GM21528 (cell line): ENCODE data around the gene NCK1.

ENCODE experiments used
- ATAC-seq: cut with Tn5 transposase; IDR thresholded peaks from one replicate; pipeline ENCODE4 v1.9.1; 2021; ENCODE audit warnings: mild to moderate bottlenecking, moderate library complexity; ENCODE audit not compliant: unreplicated experiment, low FRiP score

The NCK1 gene

DNA sequence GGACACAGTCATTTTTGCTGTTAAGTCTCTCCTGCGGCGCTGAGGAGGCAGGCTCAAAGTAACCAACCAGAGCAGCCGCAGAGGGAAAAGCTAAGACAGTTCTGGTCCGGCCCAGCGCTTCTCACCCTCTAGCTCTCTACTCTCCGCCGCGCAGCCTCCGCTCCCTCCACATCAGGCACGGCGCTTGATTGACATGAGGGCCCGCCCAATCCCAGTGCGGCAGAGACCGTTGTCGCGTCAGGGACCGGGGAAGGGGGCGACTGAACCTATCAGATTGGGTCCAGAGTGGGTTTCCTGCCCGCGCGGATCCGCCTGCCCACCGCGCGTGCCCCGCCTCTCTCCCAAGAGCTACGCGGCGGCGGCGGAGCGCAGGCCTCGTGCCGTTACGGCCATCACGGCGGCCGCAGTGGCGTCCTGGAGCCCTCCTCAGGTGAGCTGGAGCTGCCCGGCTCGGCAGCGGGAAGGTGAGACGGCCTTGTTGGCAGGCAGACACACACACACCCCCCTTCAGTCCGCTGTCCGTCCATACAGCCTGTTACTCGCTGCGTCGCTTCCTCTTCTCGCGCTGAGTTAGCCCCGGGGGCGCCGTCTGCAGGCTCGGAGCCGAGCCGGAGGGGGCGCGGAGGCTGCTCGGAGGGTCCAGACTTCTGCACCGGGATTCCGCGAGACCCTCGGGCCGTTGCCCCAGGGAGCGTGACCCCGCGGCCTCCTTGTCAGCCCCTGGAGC is at the start of gene NCK1:
TSS of gene NCK1 (plus strand) at position 319 of the 727 bp plus-strand sequence. CDS start 65,794 bp downstream, outside the sequence.
- ATAC-seq, result peak; percentile 99

DNA sequence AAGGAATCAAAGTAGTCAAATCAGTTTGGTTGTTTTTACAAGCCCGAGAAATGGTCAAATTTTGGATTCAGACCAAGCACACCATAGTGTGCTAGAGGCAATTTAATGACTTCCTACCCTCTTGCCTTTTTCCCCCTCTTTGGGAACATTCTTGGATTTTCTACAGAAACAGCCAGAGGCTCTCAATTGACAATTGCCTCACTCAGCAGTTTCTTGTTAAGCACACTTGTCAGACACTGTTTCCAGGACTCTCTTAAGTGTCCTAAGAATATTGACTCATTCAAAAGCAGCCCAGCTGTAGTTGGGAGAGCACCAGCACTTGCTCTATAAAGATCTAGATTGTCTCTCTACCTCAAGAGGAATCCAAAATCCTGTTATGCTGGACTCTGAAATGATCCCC is 44.6 kb upstream of the NCK1 start:
- ATAC-seq, result no peak

DNA sequence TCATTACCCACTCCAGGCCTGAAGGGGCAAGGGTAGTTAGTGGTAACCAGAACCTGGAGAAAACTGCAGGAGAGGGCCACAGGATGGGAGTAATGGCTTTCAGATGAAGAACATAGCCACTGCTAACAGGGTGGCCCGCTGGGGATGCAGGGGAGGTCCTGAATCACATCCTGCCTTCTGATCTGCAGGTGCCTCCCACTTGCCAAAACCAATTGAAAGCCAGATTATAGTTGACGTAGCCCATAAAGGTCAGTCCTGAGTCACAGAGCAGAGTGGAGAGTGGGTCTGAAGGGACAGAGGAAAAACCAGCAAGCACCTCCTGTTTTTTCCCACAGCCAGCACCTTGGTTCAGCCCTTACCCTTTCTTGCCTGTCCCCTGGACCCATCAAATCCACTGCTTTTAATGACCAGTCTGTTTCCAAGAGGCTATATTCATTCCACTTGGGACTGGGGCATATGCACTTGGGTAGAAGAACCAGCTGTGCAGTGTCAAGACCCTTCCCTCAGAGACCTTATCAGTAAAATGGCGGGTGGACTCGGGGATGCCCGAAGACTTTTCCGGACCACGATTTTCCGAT is 43.7 kb upstream of the NCK1 start:
- ATAC-seq, result no peak

DNA sequence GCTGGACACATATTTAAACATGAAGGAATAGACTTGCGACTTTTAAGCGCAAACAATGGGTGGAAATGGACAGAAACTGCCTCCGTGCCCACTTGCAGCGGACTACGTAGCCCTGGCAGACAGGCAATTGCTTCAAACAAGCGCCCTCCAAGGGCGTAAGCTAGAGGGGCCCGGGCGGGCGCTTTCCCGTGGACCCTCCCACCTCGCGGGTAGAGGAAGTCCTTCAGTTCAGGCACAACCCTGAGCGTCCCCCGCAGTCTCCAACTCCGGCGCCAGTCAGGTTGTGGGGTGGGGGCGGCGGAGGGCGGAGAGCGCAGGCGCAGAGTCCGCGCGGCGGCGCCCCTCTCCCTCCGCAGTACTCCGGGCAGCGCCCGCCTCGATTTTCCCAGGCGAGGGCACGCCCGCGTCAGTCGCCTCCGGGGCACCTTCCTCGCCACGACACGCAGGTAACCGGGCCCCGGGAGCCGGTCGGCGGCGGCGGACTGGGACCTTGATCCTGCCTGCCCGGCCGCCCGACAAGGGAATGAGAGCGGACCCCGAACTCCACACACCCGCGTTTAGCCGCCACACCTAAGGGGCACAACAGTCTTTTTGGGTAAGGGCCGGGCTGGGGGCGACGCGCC is 43.1 kb upstream of the NCK1 start, which contains the start of gene SLC35G2:
TSS of gene SLC35G2 (plus strand) at position 358 of the 623 bp plus-strand sequence. CDS start 35,335 bp downstream, outside the sequence.
- ATAC-seq, result no peak

DNA sequence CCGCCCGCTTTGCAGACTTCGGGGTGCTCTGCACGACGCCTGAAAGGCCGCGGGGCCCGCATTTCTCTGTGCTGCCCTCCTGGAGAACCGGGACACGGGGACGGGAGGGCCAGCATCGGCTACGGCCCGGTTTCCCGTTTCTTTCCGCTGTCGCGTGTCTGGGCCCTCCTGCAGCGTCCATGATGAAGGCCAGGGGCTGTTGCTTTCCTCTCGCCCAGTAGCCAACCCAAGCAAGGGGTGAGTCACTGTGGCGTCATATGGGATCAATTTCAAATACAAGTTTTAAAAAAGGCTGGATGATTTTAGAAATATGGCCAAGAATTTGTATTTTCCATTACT is 42.6 kb upstream of the NCK1 start:
- ATAC-seq, result no peak

DNA sequence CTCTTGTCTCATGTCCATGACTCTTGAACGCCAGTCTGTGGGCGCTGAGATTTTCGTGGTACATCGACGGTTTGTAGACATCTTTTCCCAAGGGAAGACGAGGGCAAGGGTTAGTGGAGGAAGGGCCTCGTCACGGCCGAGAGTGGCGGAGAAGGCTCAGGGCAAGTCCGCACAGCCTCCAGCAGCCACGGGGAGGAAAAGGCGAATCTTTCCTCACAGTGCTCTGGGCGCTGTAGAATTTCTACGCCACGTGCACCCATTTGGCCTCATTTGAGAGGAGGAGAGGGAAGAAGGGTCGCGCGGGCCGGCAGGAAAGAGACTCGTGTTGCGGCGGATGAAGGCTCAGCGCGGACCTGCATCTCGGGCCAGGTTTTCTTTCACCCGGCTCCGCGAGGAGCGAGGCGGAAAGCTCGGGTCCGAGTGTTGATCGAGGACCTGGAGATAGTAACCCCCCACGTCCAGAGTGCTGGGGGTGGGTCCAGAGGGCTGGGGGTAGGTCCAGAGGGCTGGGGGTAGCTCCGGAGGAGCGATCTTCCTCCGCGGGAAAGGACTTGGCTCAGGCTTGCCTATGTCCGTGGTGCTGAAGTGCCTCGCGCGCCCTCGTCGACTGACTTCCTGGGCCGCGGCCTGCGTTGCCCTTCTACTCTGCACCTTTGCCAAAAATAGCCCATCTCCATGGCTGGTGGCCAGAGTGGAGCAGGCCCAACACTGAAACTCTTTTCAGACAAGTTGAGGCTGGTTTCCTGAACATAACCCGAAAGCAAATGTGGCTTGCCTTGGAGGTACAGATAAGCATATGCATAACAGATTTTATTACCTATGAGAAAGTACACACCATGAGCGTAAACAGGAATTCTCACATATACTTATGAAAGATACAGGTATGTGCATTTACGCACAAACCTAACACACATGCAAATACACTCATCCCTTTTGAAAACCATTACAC is 42.0 kb upstream of the NCK1 start:
- ATAC-seq, result no peak

DNA sequence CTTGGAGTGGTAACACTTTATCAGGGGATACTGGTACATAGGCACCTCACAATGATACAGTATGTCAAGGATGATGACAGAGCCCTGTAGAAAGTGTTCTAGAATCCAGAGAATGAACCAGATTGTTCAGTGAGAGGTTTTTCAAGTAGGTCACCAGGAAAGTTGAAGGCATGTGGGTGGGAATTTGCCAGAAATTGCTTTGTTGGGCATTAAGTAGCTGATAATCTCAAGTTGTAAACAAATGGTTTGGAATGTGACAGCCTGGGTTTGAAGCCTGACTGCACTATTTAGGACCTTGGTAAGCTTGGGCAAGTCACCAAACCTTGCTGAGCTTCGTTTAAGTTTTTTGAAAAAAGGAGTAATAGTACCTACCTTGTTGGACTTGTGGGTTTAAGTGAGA is 30.5 kb upstream of the NCK1 start:
- no peak for ATAC-seq

DNA sequence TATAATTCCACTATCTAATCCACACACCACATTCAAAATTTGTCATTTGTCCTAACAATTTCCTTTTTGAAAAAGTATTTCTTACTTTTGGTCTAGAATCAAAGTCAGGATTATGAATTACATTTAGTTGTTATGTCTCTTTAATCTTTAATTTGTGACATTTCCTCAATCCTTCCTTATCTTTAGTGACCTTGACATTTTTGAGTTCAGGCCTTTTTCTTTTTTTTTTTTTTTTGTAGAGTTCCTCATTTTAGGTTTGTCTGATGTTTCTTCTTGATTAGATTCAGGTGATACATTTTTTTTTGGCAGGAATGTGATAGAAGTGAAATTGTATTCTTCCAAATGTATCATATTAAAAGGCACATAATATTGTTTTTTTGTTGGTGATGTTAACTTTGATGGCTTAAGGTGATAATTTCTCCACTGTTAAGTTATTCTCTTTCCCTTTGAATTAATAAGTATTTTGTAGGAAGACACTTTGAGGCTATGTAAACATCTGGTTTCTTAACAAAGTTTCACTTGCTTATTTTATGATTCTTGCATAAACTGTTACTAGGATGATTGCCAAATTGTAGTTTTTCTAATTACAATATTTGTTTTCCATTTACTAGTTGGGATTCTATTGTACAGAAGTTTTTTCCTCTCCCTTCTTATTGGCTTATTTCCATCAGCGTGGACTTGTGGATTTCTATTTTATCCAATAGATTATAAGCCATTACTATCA is 26.8 kb upstream of the NCK1 start:
- ATAC-seq, result no peak

DNA sequence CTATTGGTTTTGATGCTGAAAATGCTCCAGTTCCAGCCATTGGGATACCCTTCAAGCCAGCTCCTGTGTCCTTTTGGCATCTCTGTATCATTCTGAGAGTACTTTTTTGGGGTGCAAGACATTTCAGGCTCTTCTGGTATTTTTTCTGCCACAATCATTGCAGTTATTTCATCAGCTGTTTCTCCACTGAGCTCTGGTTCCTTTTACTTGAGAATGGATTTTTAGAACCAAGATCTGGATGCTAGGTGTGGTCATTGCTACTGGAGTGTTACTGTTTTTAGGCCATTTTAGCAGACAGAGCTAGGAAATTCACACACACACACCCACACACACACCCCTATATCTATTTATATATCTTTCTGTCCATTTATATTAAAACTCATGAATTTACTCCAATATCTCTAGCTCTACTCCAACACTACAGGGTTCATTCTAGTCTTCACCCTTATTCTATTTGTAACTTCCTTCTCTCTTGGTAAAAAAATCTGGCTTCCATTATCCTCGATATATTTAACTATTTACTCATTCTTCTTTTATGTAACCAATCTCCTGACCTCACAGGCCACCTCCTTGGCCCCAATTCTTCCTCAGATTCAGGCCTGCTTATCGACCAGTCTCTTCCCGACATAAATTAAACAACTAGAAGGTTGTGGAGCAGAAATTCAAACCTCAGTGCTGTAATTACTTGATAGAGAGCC is 26.0 kb upstream of the NCK1 start:
- no peak for ATAC-seq

DNA sequence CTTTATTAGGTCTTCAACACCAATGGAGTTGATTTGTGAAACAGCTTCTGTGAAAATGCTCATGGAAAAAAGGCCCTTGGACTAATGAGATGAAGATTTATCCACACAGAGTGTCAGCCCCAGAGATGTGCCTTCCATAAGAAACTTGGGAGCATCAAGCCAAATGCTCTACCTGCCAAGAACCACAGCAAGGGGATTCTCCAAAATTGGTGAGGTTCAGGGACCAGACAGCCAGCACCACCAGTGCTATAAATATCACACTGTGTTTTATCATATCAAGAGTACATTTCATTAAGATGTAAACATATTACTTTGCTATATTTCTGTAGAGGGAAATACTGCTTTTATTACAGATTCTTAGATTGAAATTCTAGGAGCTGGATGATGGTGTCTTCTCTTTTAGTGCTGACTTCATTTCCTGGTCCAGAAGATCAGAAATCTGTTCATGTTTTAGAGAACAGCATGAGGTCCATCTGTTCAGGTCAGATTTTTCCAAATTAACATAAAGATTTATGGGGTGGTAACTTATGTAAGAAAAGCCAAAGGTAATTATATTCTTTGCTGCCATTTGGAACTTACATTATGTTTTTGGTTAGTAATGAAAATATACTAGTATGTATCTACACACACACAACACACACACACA is 25.4 kb upstream of the NCK1 start:
- no peak for ATAC-seq

DNA sequence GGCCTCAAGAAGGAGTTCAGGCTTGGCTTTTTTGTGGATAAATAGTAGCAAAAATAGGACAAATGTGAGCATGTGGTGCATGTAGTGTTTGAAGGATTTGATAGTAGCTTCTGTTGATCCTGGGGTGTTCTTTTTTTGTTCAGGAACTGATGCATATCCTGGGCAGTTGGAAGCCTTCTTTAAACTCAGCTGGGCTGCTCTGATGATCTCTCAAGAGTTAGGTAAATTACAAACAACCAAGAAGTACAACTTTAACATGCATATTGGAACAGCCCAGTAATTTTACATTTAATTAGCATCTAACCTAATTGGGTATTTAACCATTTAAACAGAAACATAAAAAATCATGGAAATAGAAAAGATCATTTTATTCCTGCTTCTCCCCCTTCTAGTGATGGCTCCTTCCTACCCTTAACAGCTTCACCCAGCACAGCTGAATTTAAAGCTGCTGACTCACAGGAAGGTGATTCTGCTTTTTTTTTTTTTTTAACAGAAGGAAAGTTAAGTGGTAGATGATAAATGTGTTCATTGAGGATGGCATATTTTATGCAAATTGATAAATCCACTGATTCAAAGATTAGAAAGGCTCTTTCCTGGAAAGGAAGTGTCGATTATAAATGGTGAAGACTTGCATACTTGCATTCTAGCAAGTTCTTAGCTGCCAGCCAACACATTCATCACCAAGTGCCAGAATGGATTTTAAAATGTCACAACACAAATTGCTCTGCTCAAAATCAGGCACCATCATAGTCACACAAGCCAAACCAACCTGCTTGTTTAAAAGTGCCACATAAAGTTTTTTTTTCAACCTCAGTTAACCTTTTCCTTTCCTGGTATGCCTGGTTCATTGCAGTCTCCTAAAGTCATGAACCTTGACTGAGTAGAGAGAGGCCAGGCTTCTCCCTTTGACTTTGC is 23.1 kb upstream of the NCK1 start:
- ATAC-seq, result no peak

DNA sequence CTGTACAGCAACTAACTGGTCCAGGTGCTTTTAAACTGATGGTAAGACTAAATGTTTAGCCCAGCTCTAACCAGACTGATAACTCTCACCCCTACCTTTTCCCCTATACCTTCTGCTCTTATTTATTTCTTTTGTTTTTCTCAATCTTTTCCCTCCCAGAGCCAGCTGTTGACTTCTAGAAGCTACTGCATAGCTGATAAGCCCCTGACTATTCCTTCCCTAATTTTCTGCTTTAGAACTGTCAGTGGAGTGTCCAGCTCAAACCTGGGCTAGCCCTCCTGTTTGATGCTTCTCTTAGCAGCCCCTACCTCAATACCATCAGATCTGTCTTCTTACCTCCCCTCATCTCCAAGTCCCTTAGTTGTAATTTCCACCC is 22.5 kb upstream of the NCK1 start:
- no peak for ATAC-seq

DNA sequence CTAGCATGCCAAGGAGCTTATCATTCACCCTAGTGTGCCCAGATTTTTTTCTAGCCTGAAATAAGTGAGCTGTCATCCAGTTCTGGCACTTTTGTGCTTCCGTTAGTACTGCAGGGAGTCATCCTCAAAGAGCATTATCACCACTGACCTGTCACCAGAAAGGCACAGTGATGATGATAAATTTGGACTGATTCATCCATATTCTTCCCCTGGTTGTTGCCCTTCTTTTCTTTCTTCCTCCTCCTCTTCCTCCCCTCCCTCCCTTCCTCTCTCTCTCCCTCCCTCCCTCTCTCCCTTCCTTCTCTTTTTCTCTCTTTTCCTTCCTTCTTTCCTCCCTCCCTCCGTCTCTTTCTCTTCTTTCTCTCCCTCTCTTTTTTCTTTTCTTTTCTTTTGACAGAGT is 21.8 kb upstream of the NCK1 start:
- no peak for ATAC-seq

DNA sequence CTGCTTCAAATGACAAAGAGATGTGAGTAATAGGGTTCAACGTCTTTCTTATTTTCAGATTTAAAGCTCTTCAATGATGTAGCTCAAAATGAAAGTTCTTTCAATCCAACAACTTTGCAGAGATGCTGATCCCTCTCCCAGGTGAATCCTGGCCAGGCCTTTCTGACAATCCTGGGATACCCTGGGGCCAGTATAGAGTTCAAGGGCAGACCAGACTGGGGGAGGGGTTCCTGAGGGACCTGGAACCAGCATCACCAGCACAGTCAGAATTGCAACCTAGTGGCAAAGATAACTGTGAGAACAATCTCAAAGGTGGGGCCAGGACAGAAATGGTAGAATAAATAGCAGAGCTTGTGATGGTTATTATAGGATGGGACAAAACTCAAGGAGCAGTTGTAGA is 19.7 kb upstream of the NCK1 start:
- ATAC-seq, result no peak

DNA sequence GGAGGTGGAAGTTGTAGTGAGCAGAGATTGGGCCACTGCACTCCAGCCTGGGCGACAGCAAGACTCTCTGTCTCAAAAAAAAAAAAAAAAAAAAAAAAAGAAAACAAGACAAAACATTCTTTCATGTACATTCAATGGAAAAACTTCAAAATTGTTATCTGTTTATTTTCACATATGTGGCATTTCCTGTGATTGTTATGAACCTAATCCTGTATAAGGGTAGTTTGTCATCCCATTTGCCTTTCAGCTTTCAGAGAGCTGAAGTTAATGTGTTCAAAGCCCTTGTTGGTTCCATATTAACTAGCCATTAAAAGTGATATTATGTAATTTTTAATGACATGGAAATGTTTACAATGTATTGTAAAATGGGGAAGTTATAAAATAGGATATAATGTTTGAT is 17.3 kb upstream of the NCK1 start:
- no peak for ATAC-seq

DNA sequence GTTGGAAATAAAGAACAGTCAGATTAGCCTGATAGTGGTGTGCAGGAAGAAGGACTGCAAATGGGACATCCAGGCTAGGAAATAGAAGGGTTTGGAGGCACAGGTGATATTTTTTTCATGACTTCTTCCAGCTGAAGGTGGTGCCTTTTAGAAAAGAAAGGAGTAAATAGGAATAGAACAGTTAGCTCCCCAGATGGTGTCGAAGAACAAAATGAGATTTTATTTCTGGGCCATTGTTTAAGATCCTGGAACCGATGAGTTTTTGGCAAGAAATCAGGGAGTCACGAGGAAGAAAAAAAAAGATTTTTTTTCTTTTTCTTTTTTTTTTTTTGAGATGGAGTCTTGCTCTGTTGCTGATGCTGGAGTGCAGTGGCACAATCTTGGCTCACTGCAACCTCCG is 9.8 kb upstream of the NCK1 start:
- no peak for ATAC-seq

DNA sequence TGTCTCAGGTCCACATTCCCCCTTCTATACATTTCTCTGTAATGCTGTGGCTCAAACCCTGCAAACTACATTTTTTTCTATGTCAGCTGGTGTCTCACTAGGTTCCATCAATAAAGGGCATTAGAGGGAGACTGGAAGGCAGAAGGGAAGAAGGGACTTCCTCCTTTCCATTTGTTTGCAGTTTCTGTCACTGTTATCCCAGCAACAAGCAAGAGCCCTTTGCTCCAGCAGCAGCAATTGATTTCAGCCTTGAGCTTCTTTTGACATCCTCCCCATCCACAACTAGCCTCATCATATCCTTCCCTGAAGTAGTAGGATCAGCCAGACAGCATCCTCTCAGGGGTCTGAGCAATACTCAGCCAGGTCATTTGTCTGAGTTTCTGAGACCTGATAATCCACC is 5.3 kb upstream of the NCK1 start:
- no peak for ATAC-seq

DNA sequence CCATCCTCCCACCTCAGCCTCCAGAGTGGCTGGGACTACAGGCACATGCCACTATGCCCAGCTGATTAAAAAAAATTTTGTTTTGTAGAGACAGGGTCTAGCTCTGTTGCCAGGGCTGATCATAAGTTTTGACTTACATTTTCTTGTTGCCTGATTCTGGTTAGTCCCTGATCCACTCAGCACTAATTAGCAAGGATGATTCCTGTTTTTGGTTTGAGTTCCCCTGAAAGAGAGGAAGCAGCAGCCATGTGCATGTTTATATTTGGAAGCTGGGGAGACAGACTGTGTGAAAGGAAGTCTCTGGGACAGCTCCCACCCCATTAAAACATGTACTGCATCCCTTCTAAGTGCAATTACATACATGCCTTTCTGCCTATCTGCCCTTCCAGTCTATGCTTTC is 3.6 kb upstream of the NCK1 start:
- no peak for ATAC-seq
